HG02973 (cell line): Measurements from ENCODE around the gene KRTAP3-2.

Experiments used
- ATAC-seq: cut with Tn5 transposase; IDR thresholded peaks from one replicate; pipeline ENCODE4 v1.9.1; 2021; ENCODE audit warnings: moderate library complexity; ENCODE audit not compliant: unreplicated experiment

KRTAP3-2 gene

DNA sequence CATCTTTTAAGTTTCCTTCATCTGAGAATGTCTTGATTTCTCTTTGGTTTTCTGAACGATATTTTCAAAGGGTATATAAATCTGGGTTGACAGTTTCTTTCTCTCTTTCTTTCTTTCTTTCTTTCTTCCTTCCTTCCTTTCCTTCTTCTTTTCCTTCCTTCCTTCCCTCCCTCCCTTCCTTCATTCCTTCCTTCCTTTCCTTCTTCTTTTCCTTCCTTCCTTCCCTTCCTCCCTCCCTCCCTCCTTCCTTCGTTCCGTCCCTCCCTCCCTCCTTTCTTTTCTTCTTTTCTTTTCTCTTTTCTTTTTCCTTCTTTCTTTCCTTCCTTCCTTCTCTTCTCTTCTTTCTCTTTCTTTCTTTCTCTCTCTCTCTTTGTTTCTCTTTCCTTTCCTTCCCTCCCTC, 25.3 kb downstream of the KRTAP3-2 start:
- no peak for ATAC-seq

DNA sequence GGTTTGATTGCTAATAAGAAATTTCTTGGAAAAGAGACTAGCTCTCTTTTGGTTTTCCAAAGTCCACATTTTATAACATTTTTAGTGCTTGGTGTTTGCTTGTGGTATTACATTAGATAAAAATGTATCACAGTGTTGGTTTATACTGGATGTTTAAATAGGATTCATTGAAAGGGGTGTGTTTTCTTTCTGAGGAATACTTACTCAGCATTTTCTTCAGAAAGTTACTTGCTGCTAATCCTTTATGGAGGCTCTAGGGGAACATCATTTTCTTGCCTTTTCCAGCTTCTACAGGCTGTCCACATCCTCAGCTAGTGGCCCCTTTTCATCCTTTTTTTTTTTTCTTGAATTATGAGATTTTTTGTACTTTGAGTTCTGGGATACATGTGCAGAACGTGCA, 32.1 kb downstream of the KRTAP3-2 start:
- no peak for ATAC-seq

DNA sequence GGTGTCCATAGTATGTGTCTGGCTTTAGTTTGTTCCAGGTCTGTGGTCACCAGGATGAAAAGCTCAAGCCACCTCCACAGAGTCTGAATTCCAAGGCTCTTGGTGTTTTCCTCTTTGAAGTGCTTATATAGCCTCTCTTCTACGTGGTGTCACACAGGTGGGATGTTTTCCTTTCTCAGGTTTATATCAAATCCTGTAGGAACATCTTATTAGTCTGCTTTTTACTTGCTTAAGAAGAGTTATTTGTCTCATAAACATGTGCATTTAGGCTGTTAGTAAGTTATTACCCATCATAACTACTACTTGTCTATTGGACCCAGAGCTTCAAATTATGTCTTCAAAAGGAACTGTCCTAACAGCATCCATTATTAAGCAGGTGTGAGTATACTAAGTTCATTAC, 32.9 kb downstream of the KRTAP3-2 start, which contains the start of gene KRT39:
TSS of gene KRT39 (minus strand) at position 101 of the 400 bp plus-strand sequence. CDS start at position 9, 92 bp downstream.
- no peak for ATAC-seq

DNA sequence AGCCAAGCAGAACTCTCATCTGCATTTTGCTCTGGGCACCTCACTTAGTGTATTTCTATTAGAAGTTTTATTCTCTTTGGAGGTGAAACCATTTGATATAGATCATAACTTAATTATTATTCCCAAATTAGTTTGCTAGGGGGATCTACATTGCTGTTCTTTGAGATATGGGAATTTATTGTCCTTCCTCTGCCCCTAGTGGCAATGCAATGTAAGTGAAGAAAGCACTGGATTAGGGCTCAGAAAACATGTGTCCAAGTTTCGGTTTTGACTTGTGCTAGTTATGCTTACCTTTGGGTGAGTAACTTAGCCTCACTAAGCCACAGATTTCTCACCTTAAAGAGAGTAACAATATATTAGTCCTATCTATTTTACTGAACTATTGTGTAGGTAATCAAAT, 35.9 kb downstream of the KRTAP3-2 start:
- no peak for ATAC-seq

DNA sequence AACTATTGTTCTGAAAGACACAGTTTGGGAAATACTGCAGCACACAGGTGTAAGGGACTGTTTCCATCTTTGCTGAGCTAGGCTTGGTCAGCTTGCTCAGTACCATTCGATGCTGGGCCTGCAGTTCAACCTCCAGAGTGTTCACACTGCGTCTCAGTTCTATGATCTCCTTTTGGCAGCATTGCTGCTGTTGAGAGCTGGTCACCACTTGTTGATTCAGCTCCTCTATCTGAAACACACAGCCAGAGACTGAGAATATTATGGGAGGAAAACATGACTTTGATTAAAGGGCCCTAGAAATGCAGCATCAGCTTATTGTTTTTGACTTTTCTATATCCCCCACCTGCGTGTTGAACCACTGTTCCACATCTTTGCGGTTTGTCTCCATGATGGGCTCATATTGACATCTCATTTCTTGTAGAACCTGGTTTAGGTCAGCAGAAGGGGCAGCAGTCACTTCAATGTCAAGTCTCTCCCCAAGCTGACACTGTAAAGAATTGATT, 37.6 kb downstream of the KRTAP3-2 start:
- ATAC-seq, result no peak

DNA sequence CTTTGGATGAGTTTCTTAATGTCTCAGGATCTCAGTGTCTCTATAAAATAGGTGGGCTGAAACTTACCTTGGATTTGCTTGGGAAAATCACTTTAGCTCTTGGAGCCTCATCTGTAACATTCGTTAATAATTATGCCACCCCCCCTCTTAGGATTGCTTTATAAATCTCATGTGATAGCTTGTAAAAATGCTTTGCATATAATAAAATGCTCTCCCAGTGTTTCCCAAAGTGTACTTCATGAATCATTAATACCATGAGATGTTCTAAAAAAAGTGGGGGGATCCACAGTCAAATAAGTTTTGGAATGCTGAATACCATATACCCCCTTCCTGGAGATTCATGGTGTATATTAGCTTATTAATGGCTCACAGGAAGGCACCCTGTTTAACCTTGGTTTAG, 38.1 kb downstream of the KRTAP3-2 start:
- ATAC-seq, result no peak

DNA sequence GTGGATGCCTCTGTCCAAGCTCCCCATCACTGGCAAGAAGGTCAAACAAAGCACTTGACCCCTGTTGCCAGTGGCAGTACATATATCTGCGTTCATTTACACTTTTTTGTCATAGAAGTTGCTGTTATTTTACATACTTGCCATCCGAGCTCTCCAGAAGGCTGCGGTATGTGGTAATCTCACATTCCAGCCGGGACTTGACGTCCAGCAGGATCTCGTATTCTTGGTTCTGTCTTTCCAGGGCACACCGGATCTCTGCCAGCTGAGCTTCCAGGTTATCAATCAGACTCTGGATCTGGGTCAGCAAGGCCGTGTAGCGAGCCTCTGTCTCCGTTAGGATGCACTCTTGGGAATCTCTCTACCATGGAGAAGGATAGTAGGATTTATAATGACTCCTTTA, 39.6 kb downstream of the KRTAP3-2 start:
- ATAC-seq, result no peak

DNA sequence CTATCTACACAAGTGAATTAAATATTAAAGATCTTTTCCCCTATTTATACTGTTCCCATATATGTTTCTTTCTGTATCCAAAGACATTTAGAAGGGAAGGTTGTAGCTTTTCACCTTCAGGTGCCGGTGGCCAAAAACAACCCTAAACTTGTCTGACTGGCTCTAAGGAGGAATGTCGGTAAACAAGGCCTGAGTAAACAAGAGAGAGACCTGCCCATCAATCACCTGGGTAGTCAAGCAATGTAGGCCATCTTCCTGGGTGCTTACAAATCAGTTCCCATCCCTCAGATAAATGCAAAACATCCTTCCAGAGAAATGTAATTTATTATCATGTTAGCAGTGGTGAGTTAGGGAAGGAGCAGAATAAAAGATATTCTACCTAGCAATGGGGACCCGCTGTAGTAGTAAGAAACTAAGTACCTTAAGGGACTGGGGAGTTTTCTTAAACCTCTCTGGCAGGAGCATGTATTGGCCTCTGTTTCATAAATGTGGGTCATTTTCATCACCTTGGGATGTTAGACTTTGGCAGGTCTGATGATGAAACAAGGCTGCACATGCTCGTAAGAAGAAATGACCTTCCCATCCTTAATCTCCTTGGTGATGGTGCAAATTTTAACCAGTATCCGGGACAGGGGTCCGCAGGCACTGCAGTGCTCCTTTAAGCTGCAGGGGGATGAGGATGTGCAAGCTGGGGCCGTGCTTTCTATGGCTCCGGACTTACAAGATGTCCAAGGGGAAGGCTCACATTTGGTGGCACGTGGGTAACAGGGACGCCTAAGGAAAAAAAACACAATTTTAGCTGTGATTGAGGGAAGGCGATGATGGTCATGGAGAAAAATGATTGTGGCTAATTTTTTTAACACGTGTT, 41.4 kb downstream of the KRTAP3-2 start:
- ATAC-seq, result no peak

DNA sequence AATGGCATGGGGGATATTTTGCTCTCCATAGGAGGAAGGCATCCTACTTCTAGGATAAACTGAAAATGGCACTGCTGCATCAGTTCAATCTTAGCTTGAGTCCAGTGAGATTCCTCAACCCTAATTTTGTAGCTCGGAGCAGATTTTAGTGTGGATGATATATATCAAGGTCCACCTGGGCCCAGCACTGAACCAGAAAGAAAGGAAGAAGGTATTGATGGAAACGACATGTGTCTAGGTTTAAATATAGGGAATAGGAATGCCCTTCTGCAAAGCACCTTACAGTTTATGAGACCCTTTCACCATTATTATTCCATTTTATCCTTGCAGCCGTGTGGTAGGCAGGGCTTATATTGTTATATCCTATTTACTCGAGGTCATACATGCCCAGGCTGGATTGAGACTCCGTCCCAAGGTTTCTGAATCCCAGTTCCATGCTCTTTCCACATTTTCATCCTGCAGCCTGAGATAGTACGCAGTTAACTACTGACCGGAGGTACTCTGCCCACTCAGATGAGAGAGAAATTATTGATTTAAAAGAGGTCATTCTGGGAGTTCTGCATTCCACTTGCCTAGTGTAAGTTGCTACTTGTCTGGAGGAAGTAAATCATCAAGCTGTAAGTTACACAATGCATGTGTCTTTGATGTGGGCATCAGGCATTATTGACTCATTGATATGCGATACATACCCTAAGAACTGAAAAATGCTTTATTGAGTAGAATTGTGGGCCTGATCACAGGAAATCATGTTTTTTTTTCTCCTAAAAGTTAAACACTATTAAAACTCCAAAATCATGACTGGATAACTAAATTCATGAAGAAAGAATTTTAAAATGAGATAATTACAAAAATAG, 43.1 kb downstream of the KRTAP3-2 start:
- ATAC-seq, result no peak

DNA sequence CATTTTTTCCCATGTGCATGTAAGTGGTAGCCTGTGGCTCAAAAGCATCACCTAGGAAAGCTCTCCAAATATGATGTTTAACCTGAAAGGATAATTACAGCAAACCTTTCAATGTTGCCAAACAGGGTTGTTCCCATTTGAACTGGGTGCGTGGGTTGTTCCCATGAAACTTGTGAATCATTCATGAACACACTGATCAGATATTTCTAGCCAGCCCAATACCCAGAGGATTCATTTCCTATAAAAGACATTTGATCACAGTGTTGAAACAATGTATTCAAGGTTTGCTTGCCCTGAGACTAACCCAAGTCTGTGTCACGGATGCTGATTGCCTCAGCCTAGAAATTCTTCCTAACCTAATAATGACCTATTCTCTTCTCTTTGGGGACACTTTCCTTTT, 45.8 kb downstream of the KRTAP3-2 start:
- ATAC-seq, result no peak

DNA sequence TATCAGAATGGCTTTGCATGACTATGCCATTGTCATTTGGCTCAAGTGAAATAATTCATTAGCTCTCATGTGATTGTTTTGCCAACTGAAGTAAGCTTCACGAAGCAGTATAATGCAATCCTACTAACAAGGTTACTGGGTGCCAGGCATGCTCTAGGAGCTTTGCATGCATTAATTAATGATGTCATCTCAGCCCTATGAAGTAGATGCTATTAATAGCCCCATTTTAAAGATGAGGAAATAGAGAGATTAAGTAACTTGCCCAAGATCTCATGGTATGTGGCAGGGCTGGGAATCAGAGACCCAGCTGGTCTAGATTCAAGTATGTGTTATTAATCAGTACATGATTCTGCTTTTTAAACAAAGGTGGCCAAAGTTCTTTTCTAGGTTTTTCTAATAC, 47.0 kb downstream of the KRTAP3-2 start:
- ATAC-seq, result no peak

DNA sequence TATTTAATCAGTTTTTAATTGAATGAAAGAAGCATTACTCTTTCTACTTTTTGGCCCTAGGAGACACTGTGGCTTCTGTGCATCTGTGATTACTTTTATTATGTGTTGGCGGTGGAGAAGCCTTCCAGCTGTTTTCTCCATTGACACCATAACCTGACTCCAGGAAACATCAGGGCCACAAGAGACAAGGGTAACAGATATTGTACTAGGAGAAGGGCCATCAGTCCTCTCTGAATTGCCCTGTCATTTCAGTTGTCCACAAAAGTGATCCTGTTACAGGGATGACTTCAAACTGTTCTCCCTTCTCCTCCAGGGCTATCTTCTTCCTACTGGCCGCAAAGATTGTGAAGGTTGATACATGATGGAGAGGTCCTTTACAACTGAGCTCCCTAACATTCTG, 47.6 kb downstream of the KRTAP3-2 start:
- no peak for ATAC-seq

DNA sequence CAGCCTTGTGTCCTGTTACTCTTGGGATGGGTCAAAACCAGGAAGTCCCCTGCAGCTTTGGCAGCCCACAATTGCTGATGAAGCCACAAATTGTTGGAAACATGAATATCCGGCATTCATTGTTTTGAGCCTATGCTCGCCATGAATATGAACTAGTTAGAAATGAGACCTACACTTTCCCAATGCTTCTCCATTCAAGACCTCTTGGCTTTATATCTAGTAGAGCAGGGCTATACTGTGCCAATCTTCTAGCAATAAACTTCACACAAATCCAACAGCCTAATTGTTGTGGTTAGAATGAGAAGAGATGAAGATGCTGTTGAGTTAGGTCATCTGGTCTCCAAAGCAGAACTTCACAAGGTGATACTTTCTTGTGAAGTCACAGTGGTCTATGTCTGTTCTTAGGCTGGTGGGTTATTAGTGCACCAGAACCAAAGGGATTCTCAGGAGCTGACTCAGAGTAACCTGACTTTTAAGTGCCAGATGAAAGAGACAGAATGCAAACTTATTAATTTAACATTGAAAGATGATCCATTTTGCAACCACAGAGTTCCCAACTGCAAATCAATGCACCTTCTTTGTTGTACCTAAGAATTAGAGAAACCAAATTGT, 48.6 kb downstream of the KRTAP3-2 start:
- no peak for ATAC-seq

DNA sequence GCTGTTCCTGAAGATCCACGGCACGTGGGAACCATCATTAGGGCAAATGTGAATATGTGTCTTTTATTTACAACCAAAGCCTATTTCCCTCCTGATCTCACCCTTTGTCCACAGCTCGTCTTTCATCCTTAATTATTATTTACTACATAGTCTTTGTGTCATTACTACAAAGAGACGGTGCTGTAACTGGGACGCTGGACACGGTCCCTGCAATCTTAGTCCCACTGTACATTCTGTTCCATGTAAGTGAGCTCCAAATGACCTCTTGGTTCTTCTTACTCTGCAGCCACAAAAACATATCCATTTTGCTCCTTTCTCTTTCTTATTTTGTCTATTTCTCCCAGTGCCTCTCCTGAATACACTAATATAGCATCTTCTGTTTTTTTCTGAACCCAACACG, 49.5 kb downstream of the KRTAP3-2 start:
- no peak for ATAC-seq

DNA sequence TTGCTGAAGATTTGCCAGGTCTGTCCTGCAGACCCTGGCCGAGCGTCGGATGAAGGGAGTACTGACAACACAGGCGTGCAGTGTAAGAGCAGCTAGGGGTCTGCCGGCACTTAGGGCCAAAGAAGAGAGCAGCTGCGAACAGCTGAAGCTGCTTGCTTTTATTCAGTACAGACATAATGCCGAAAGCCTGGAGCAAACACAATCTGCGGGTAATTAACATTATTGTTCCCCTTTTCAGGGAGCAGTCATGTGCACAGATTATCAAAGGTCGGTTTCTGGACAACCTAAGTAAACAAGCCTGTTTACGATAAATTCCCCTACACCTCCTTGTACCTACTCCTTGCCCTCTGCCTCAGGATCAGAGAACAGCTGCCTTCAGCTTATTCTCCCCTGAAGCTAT, 50.3 kb downstream of the KRTAP3-2 start:
- ATAC-seq, result no peak
